K562 (cell line): ENCODE results near the gene TBC1D2. TPM values are rescaled to one million over a fixed set of nuclear protein-coding genes. Genes with fewer than 3 reads are reported as not detected.

Experiments used
- CHD1 ChIP-seq: fragments of 200-600 bp; sonication (generic); IDR thresholded peaks from one replicate; pipeline ENCODE4 v1.6.1; 2012; ENCODE audit warnings: mild to moderate bottlenecking, moderate library complexity, low read length, inconsistent platforms
- FOSL1 ChIP-seq: fragments of 200-800 bp; sonication (Bioruptor generic); conservative IDR thresholded peaks from 2 replicates; pipeline ENCODE4 v1.6.1; 2016; ENCODE audit warnings: missing genetic modification characterization, missing compliant biosample characterization
- GATA2 ChIP-seq: sonication (generic); formaldehyde crosslinking; IDR thresholded peaks from 2 replicates; pipeline ENCODE4 v1.4.0; 2020; ENCODE audit warnings: mild to moderate bottlenecking, missing genetic modification reagents
- IRF2 ChIP-seq: sonication (generic); formaldehyde crosslinking; IDR thresholded peaks from 2 replicates; pipeline ENCODE4 v1.8.1; 2022; ENCODE audit warnings: mild to moderate bottlenecking, missing genetic modification reagents
- NELFE ChIP-seq: IDR thresholded peaks from 2 replicates; pipeline ENCODE4 v1.6.1; 2011; ENCODE audit warnings: mild to moderate bottlenecking; ENCODE audit not compliant: insufficient read depth, insufficient read length
- PPARD ChIP-seq: fragments of 250-450 bp; sonication (Bioruptor Pico); IDR thresholded peaks from 2 replicates; pipeline ENCODE4 v1.8.0; 2022; ENCODE audit warnings: inconsistent platforms, mild to moderate bottlenecking, moderate library complexity
- PTRF ChIP-seq: fragments of 450-650 bp; IDR thresholded peaks from 2 replicates; pipeline ENCODE4 v1.6.1; 2016; ENCODE audit warnings: mild to moderate bottlenecking, missing genetic modification characterization, missing compliant biosample characterization
- SIN3A ChIP-seq, 2 experiments: fragments of 150-350 bp in 1 of 2; IDR thresholded peaks; 2 replicates each; pipeline ENCODE4 v1.6.1; 2011 to 2016; ENCODE audit warnings: borderline replicate concordance in 2 of 2, low read depth in 2 of 2, low read length in 2 of 2, mild to moderate bottlenecking in 2 of 2, moderate library complexity in 2 of 2; ENCODE audit not compliant: control insufficient read depth in 1 of 2
- ZEB2 ChIP-seq: fragments of 450-650 bp; IDR thresholded peaks from 2 replicates; pipeline ENCODE4 v1.6.1; 2016
- ZNF175 ChIP-seq: fragments of 200-800 bp; sonication (Bioruptor generic); IDR thresholded peaks from 2 replicates; pipeline ENCODE4 v1.6.1; 2016; ENCODE audit warnings: low read depth, mild to moderate bottlenecking, missing genetic modification characterization, missing compliant biosample characterization
- ZNF384 ChIP-seq: IDR thresholded peaks from 2 replicates; pipeline ENCODE4 v1.6.1; 2012; ENCODE audit warnings: low read depth, low read length, improper control_type of control experiment
- ZNF778 ChIP-seq: fragments of 450-650 bp; formaldehyde crosslinking; IDR thresholded peaks from 2 replicates; pipeline ENCODE4 v1.4.0; 2020; ENCODE audit warnings: mild to moderate bottlenecking, moderate library complexity
- ZSCAN29 ChIP-seq: fragments of 450-650 bp; IDR thresholded peaks from 2 replicates; pipeline ENCODE4 v1.6.1; 2017
- polyA plus RNA-seq, 8 experiments: library from polyadenylated mRNA; depleted of rRNA in 4 of 8; stranded (reverse) in 5 of 8; unstranded in 3 of 8; fragments of >200 nt; fragmentation: Nextera tagmentation in 2 of 8; fragmentation: Illumina TruSeq in 1 of 8; extraction: Ambion mirVana in 2 of 8; extraction: Trizol in 1 of 8; gene quantifications; 2 replicates each; pipeline versions ENCODE4 v1.2.1 to v1.2.3, GENCODE V29; 2011 to 2014; ENCODE audit warnings: inconsistent platforms in 1 of 8, missing spikeins in 1 of 8
- total RNA-seq, 7 experiments: library from RNA; depleted of rRNA in 6 of 7; stranded (reverse); fragments of >200 nt in 6 of 7; fragmentation: Illumina TruSeq in 2 of 7; extraction: Trizol in 2 of 7; gene quantifications; 2 replicates each; pipeline versions ENCODE4 v1.2.1 to v1.2.3, GENCODE V29; 2011 to 2021; ENCODE audit warnings: low replicate concordance in 1 of 7

TBC1D2 gene
- total and polyA plus RNA-seq, 9 of the 15 experiments (the other 6 are each of a cell fraction or from before 2014, with no cell fraction given), result 0.10 to 7.0 (median 2.5) TPM

GRCh38 chr9:98182069-98182820, 73.2 kb downstream of the TBC1D2 start (continued):
- TF ChIP-seq NELFE (no peak), ZEB2 (no peak), ZNF384 (no peak), CHD1 (no peak), ZNF778 (CRISPR knock-in tag) (no peak), GATA2 (peak; percentile 60), SIN3A (IDR thresholded peaks at IDR 0.05; ENCODE audit: borderline replicate concordance in 2 of 2, control insufficient read depth in 1 of 2, low read depth in 2 of 2, low read length in 2 of 2) (no peak), PPARD (CRISPR knock-in tag) (no peak), PTRF (tag) (no peak), FOSL1 (tag) (peak; percentile 66), ZSCAN29 (no peak), ZNF175 (CRISPR knock-in tag) (0 out of 2 replicates have a peak, but pooled peaks have one; percentile 35), IRF2 (CRISPR knock-in tag) (no peak)
- TF ChIP-seq, all 486 proteins: peak for 154
